Cardiac muscle cell (in vitro differentiated cells and primary cell): ENCODE results near the gene TMEM9B. TPM values are rescaled to one million over a fixed set of nuclear protein-coding genes. Genes with fewer than 3 reads are reported as not detected.
"Not testable (repeated sequence)": the region's sequence is repeated elsewhere in the genome, so short reads cannot be mapped to it uniquely, and the experiment has no call there.

ENCODE experiments used
- DNase-seq, 2 donors: peaks; one replicate each; pipeline versions ENCODE4 v3.0.0 to v3.0.0-alpha.2; 2010 to 2017; ENCODE audit warnings: low read depth in 1 of 2, low spot score in 1 of 2
- H3K27ac ChIP-seq: fragments of 200-600 bp; sonication (generic); 2 replicates; pipeline ENCODE4 v1.5.1; 2016
- H3K27me3 ChIP-seq: fragments of 200-600 bp; sonication (generic); 2 replicates; pipeline ENCODE4 v1.6.0; 2016; ENCODE audit warnings: control low read depth
- H3K36me3 ChIP-seq: fragments of 200-600 bp; sonication (generic); 2 replicates; pipeline ENCODE4 v1.5.1; 2016; ENCODE audit warnings: control low read depth
- H3K4me1 ChIP-seq: fragments of 200-600 bp; sonication (generic); 2 replicates; pipeline ENCODE4 v1.8.1; 2017; ENCODE audit warnings: low read depth, mild to moderate bottlenecking, mixed run types
- H3K4me3 ChIP-seq: fragments of 200-600 bp; sonication (generic); 2 replicates; pipeline ENCODE4 v1.5.1; 2016; ENCODE audit warnings: mild to moderate bottlenecking
- H3K9me3 ChIP-seq: fragments of 200-600 bp; sonication (generic); 2 replicates; pipeline ENCODE4 v1.5.1; 2017; ENCODE audit warnings: low read depth, mild to moderate bottlenecking, control low read depth
- CTCF ChIP-seq: IDR thresholded peaks from 2 replicates; pipeline ENCODE4 v1.5.1; 2012; ENCODE audit warnings: low read depth, mild to moderate bottlenecking, low read length
- polyA plus RNA-seq: library from polyadenylated mRNA; unstranded; fragments of >200 nt; fragmentation: Nextera tagmentation; extraction: Ambion mirVana; gene quantifications from 2 replicates; pipeline ENCODE4 v1.2.1, GENCODE V29; 2016
- total RNA-seq: library from RNA; depleted of rRNA; stranded (reverse); fragments of >200 nt; gene quantifications from 2 replicates; pipeline ENCODE4 v1.2.3, GENCODE V29; 2016

The TMEM9B gene
- total and polyA plus RNA-seq, 2 experiments from 2014 or later: 15.4 to 39.4 TPM

GRCh38 chr11:8983552-8983951 is 19.3 kb upstream of the TMEM9B start:
- H3K36me3 ChIP-seq: no peaks in the 10 kb centered on the region
- no peaks in the 10 kb centered on the region for H3K4me1 ChIP-seq
- H3K27ac ChIP-seq: no peak overlapping the region
- no peaks in the 10 kb centered on the region for H3K9me3 ChIP-seq
- DNase-seq: no peak
- no peak overlapping the region for H3K4me3 ChIP-seq
- no peak for TF ChIP-seq CTCF
- no peaks in the 10 kb centered on the region for H3K27me3 ChIP-seq

- Histone ChIP-seq H3K27me3 (no peaks in the 10 kb centered on the region), H3K4me1 (no peaks in the 10 kb centered on the region), H3K9me3 (no peaks in the 10 kb centered on the region), H3K4me3 (no peak overlapping the region), H3K27ac (no peak overlapping the region), H3K36me3 (no peaks in the 10 kb centered on the region)
- DNase-seq: no peak
- no peak for TF ChIP-seq CTCF
Measured at GRCh38 chr11:8980485-8980884, 16.2 kb upstream of the TMEM9B start.

GRCh38 chr11:8979365-8979764 is 15.1 kb upstream of the TMEM9B start:
- not testable (repeated sequence) for DNase-seq, H3K4me3 ChIP-seq, H3K27me3 ChIP-seq, H3K4me1 ChIP-seq, H3K9me3 ChIP-seq, H3K27ac ChIP-seq, H3K36me3 ChIP-seq

- H3K27me3 ChIP-seq: no peaks in the 10 kb centered on the region
- DNase-seq: no peak
- H3K4me1 ChIP-seq: no peaks in the 10 kb centered on the region
- no peak for TF ChIP-seq CTCF
- no peak overlapping the region for H3K27ac ChIP-seq
- no peaks in the 10 kb centered on the region for H3K9me3 ChIP-seq
- H3K4me3 ChIP-seq: no peak overlapping the region
- H3K36me3 ChIP-seq: no peaks in the 10 kb centered on the region
Measured at GRCh38 chr11:8973121-8973520, 8.9 kb upstream of the TMEM9B start.

- Histone ChIP-seq H3K36me3 (no peaks in the 10 kb centered on the region), H3K4me3 (no peak overlapping the region), H3K27me3 (no peaks in the 10 kb centered on the region), H3K27ac (no peak overlapping the region), H3K4me1 (no peaks in the 10 kb centered on the region), H3K9me3 (no peaks in the 10 kb centered on the region)
- DNase-seq: no peak
- TF ChIP-seq CTCF: no peak
Measured at GRCh38 chr11:8971924-8972316, 7.7 kb upstream of the TMEM9B start.

GRCh38 chr11:8971196-8971923 is 7.1 kb upstream of the TMEM9B start:
- Histone ChIP-seq H3K27ac (no peak overlapping the region), H3K4me3 (no peak overlapping the region), H3K9me3 (no peaks in the 10 kb centered on the region), H3K27me3 (no peaks in the 10 kb centered on the region), H3K36me3 (no peaks in the 10 kb centered on the region), H3K4me1 (no peaks in the 10 kb centered on the region)
- DNase-seq: no peak
- no peak for TF ChIP-seq CTCF
